Activated CD8-positive, alpha-beta T cell treated with anti-CD3 and anti-CD28 coated beads, Interleukin-2, amount 10 ng/mL, durations not matched to agents 7 days and 5 days (primary cell): ENCODE data around the gene HSPB2. TPM values are rescaled to one million over a fixed set of nuclear protein-coding genes. Genes with fewer than 3 reads are reported as not detected.
"Not testable (repeated sequence)": the region's sequence is repeated elsewhere in the genome, so short reads cannot be mapped to it uniquely, and the experiment has no call there.

Experiments used
- ATAC-seq: fragments of 150-1000 bp; cut with Tn5 transposase; one replicate; pipeline ENCODE4 v1.10.0; 2021; ENCODE audit warnings: moderate library complexity
- CTCF ChIA-PET: fragments of 350-600 bp; sonication (Branson Sonifier 250); formaldehyde crosslinking; loops from one replicate; lab custom pipeline; 2021; ENCODE audit warnings: antibody characterized with exemption; lab: Charles Lee
- POLR2A ChIA-PET: fragments of 350-600 bp; sonication (Branson Sonifier 250); formaldehyde crosslinking; loops from one replicate; lab custom pipeline; 2021; ENCODE audit warnings: antibody characterized with exemption; lab: Charles Lee
- DNase-seq: peaks from one replicate; pipeline ENCODE4 v3.0.0-alpha.2; 2020
- H3K27ac Mint-ChIP-seq: one replicate; pipeline ENCODE4 v1.8.0; 2021; ENCODE audit warnings: mild to moderate bottlenecking, mixed read lengths
- H3K27me3 Mint-ChIP-seq: one replicate; pipeline ENCODE4 v1.8.0; 2021; ENCODE audit warnings: low read depth, mixed read lengths
- H3K36me3 Mint-ChIP-seq: one replicate; pipeline ENCODE4 v1.8.0; 2021; ENCODE audit warnings: low read depth, mixed read lengths
- H3K4me1 Mint-ChIP-seq: one replicate; pipeline ENCODE4 v1.8.0; 2021; ENCODE audit warnings: low read depth, mixed read lengths
- H3K4me3 Mint-ChIP-seq: one replicate; pipeline ENCODE4 v1.8.0; 2021; ENCODE audit warnings: mild to moderate bottlenecking, mixed read lengths
- H3K9me3 Mint-ChIP-seq: one replicate; pipeline ENCODE4 v1.8.0; 2022; ENCODE audit warnings: mixed read lengths; ENCODE audit not compliant: insufficient read depth
- total RNA-seq, 2 experiments: library from RNA; stranded (reverse); gene quantifications; one replicate each; pipeline ENCODE4 v1.2.3, GENCODE V29; 2021

Gene HSPB2
- total RNA-seq, 2 experiments from 2014 or later = not detected

DNA sequence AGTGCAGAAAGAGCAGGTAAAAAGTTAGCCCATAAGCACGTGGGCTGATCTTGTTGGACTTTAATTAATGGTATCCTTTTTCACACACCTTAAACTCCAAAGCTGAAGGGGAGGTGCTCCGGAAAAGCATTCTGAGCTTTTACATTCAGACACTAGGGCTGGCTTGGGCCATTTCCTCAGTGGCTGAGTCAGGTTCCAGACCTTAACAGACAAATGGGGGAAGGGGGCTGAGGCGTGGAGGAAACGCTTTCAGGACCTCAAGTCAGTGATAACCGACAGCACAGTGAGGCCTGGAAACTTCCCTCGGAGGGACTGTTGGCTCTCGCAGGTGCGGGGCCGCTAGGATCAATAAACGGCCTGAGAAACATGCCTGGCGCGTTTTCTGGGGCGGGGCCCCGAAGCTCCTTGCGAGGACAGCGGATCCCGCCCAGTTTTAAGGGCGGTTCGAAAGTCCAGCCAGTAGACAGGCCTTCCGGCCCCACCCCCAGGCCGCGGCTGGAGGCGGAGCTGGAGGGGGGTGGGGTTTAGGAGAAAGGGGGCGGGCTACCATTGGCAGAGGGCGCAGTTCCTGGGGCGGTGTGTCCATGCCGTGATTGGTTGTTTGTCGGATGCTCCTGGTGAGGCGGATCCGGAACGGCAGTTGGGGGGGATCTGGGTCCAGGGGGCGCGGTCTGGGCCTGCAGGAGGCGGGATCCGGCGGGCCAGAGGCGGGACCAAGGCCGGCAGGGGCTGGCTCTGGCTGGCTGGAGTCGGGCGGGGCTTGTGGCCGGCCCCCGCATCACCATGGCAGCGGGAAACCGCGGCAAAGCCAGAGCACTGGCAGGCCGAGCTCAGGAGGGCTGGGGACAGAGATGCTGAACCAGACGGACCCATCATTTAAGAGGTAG, 14.2 kb downstream of the HSPB2 start:
- H3K36me3 Mint-ChIP-seq = no peaks in the 10 kb centered on the region
- DNase-seq (peak; percentile 96), ATAC-seq (peak; percentile 93)
- ChIA-PET POLR2A (interaction anchor here (0.6 to 2.7 kb wide), 18 partner anchors 9 to 354 kb away, joined by 3 to 21 read pairs (median 4); partner anchors contain the start of genes ALG9 and DIXDC1), CTCF (interaction anchor here (0.8 to 13.6 kb wide), 20 partner anchors 9 to 354 kb away, joined by 3 to 261 read pairs (median 5); partner anchors contain the start of genes ALG9 and DIXDC1)
- peaks cover 7% of the 10 kb centered on the region for H3K27me3 Mint-ChIP-seq
- H3K27ac Mint-ChIP-seq = peak overlapping the region; percentile 91
- peak overlapping the region; percentile 82 for H3K4me3 Mint-ChIP-seq
- H3K9me3 Mint-ChIP-seq = no peaks in the 10 kb centered on the region
- peaks cover 16% of the 10 kb centered on the region for H3K4me1 Mint-ChIP-seq

DNA sequence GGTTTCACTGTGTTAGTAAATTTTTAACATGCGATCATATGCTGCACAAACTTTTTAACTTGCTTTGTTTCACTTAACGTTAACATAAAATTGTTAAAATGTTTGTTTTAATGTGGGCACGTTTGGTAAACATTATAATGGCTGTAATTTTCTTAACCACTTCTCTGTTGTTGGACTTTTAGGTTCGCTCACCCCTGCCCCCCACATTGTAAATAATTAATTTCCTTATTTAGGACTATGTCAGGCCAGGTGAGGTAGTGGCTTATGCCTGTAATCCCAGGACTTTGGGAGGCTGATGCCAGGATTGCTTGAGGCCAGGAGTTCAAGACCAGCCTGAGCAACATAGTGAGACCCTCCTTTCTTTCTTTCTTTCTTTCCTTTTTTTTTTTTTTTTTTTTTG, 17.9 kb downstream of the HSPB2 start:
- no peak overlapping the region for H3K4me3 Mint-ChIP-seq
- DNase-seq (no peak), ATAC-seq (no peak)
- CTCF ChIA-PET = interaction anchor here (1.7 to 13.6 kb wide), 3 partner anchors 8 to 48 kb away, joined by 3 to 261 read pairs (median 17); no protein-coding TSS in a partner anchor
- H3K27ac Mint-ChIP-seq = no peak overlapping the region
- H3K36me3 Mint-ChIP-seq = no peaks in the 10 kb centered on the region
- POLR2A ChIA-PET = no interaction called here
- H3K27me3 Mint-ChIP-seq = no peaks in the 10 kb centered on the region
- H3K4me1 Mint-ChIP-seq = peaks cover 22% of the 10 kb centered on the region
- no peaks in the 10 kb centered on the region for H3K9me3 Mint-ChIP-seq

DNA sequence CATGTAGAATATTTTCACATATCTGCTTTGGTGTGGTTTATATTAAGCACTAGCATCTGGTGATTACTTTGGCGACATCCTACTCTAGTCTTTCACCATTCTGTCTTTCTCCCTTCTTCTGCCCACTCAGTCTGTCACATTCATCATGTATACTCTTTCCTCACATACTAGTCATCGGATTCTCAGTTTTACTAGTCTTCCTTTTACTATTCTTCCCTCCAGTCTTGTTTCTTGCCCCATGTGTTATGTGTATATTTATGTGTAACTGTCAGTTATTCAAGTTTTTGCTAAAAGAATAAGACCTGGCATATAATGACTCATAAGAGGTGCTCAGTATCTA, 20.0 kb downstream of the HSPB2 start:
- H3K4me3 Mint-ChIP-seq = no peak overlapping the region
- no peak for ATAC-seq

DNA sequence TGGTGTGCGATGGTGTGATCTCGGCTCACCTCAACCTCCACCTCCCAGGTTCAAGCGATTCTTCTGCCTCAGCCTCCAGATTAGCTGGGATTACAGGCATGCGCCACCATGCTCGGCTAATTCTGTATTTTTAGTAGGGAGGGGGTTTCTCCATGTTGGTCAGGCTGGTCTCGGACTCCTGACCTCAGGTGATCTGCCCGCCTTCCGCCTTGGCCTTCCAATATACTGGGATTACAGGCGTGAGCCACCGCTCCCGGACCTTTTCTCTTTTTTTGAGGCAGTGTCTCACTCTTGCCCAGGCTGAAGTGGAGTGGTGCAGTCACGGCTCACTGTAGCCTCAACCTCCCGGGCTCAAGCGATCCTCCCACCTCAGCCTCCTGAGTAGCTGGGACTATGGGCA, 20.6 kb downstream of the HSPB2 start:
- ATAC-seq, DNase-seq, H3K27ac Mint-ChIP-seq, H3K27me3 Mint-ChIP-seq, H3K9me3 Mint-ChIP-seq, H3K4me3 Mint-ChIP-seq, POLR2A ChIA-PET, H3K36me3 Mint-ChIP-seq: not testable (repeated sequence)
- H3K4me1 Mint-ChIP-seq = peaks cover 26% of the 10 kb centered on the region
- CTCF ChIA-PET = interaction anchor here (1.0 to 13.6 kb wide), 4 partner anchors 26 to 180 kb away, joined by 3 to 261 read pairs (median 6); no protein-coding TSS in a partner anchor

More for the DNA sequence above, 20.0 kb downstream of the HSPB2 start:
- Mint-ChIP-seq H3K27me3 (no peaks in the 10 kb centered on the region), H3K27ac (no peak overlapping the region), H3K4me1 (peaks cover 21% of the 10 kb centered on the region), H3K36me3 (no peaks in the 10 kb centered on the region), H3K9me3 (no peaks in the 10 kb centered on the region)
- ChIA-PET CTCF (interaction anchor here (1.1 to 13.6 kb wide), 8 partner anchors 9 to 348 kb away, joined by 3 to 261 read pairs (median 5); partner anchors contain the start of gene CFAP68), POLR2A (no interaction called here)
- no peak for DNase-seq

DNA sequence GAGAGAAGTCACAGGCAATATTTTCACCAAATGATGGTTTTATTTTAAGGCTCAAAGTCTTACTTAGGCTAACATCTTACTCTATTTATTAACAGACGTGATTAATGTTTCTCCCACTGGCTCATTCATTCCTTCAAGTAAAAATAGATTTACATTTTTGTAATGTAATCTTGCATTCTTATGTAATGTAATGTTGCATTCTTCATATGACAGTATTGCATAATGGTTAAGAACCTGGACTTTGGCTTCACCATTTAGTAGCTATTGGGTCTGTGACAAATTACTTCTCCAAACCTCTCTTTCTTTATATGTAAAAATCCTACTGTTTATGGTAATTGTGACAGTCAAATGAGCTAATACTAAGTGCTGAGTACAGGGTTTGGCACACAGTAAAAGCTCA, 21.3 kb downstream of the HSPB2 start:
- DNase-seq (no peak), ATAC-seq (no peak)
- no peak overlapping the region for H3K4me3 Mint-ChIP-seq
- peaks cover 33% of the 10 kb centered on the region for H3K4me1 Mint-ChIP-seq
- ChIA-PET POLR2A (no interaction called here), CTCF (interaction anchor here (0.6 to 13.6 kb wide), 9 partner anchors 8 to 346 kb away, joined by 3 to 261 read pairs (median 3); no protein-coding TSS in a partner anchor)
- no peaks in the 10 kb centered on the region for H3K9me3 Mint-ChIP-seq
- H3K36me3 Mint-ChIP-seq = no peaks in the 10 kb centered on the region
- H3K27me3 Mint-ChIP-seq = no peaks in the 10 kb centered on the region
- no peak overlapping the region for H3K27ac Mint-ChIP-seq

DNA sequence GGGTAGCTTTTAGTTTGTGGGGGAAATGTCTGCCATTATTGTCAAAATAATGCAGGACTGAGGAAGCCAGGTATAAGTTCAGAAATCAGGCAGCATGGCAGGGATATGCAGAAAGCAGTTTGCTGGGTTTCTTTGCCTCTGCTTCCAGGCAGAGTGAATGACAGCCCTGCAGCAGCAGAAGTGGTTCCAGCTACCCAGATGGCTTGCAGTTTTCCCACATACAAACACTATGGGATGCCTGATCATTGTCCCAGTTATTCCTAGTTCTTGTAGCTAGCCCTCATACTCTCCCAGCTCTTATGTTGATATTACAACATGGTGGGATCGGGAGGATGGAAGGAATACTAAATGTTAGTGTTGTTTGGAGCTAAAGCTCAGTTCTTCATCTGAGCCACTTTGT, 21.8 kb downstream of the HSPB2 start:
- DNase-seq (no peak), ATAC-seq (no peak)
- Mint-ChIP-seq H3K36me3 (no peaks in the 10 kb centered on the region), H3K4me1 (peaks cover 38% of the 10 kb centered on the region), H3K4me3 (no peak overlapping the region), H3K9me3 (no peaks in the 10 kb centered on the region), H3K27ac (no peak overlapping the region), H3K27me3 (no peaks in the 10 kb centered on the region)
- ChIA-PET POLR2A (no interaction called here), CTCF (interaction anchor here (0.6 to 13.6 kb wide), 10 partner anchors 8 to 346 kb away, joined by 3 to 261 read pairs (median 4); no protein-coding TSS in a partner anchor)

DNA sequence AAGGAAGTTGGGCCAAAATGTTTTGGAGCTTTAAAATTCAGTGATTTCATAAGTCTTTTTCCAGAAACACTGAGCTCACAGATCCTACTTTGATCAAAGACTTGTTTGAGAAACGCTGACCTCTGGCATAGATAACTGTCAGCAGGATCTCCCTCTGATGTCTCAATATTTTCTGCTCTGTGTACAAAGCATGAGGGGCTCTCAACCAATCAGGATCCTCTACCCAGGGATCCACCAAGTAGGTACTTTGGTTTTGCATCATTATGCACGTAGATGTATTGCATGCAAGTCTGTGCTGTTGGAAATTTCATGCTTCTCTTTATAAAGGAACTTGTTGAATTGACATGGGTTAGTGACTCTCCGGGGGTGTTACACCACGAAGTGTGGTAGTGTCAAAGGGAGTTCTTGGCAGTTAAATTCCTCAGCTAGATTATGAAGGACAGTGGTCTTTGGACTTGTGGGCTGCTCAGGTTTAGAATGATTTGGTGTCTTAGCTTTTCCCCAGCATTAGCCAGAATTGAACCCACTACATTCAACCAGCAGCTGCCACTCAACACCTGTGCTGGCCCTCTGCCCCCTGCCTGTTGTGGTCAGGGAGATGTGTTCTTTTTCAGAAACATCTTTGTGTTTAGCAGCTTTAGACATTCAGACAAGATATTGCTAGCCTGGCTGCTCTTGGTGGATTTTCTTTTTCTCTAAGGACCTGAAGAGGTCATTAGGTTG, 22.9 kb downstream of the HSPB2 start:
- POLR2A ChIA-PET = interaction anchor here (1.4 to 1.6 kb wide), 3 partner anchors 9 to 139 kb away, joined by 3 to 7 read pairs (median 4); partner anchors contain the start of gene ALG9
- Mint-ChIP-seq H3K27ac (no peak overlapping the region), H3K4me3 (peak overlapping the region; percentile 79), H3K27me3 (no peaks in the 10 kb centered on the region), H3K36me3 (no peaks in the 10 kb centered on the region), H3K9me3 (no peaks in the 10 kb centered on the region), H3K4me1 (peaks cover 39% of the 10 kb centered on the region)
- CTCF ChIA-PET = interaction anchor here (1.1 to 13.6 kb wide), 8 partner anchors 9 to 345 kb away, joined by 3 to 261 read pairs (median 5); no protein-coding TSS in a partner anchor
- no peak for ATAC-seq
- no peak for DNase-seq

DNA sequence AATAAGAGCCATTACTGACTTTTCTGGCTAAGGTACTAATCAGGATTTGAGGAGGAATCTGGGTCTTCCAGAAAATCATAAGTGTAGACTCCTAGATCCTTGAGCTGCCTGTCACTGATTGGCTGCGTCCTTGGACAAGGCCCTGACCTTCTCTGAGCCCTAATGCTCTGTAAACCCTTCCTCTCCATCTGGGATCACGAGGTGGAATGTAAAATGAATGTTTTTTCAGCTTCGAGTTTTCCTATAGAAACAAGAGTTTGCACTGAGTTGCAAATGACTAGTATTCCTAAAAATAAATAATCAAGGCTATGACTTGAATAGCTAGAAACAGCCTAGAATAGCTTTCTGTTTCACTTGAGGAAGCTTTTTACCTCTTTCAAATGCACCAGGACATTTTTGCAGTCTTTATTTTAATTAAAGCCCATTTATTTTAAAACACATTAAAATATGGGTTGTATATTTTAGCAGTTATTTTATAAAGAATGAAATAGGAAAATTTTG, 23.6 kb downstream of the HSPB2 start:
- ChIA-PET POLR2A (interaction anchor here (0.7 to 1.6 kb wide), 5 partner anchors 9 to 170 kb away, joined by 3 to 7 read pairs (median 4); partner anchors contain the start of gene ALG9), CTCF (interaction anchor here (1.1 to 13.6 kb wide), 7 partner anchors 10 to 344 kb away, joined by 3 to 261 read pairs (median 5); no protein-coding TSS in a partner anchor)
- DNase-seq = no peak
- no peak overlapping the region for H3K27ac Mint-ChIP-seq
- peaks cover 39% of the 10 kb centered on the region for H3K4me1 Mint-ChIP-seq
- no peaks in the 10 kb centered on the region for H3K36me3 Mint-ChIP-seq
- ATAC-seq = no peak
- no peaks in the 10 kb centered on the region for H3K27me3 Mint-ChIP-seq
- H3K4me3 Mint-ChIP-seq = peak overlapping the region; percentile 79
- no peaks in the 10 kb centered on the region for H3K9me3 Mint-ChIP-seq

DNA sequence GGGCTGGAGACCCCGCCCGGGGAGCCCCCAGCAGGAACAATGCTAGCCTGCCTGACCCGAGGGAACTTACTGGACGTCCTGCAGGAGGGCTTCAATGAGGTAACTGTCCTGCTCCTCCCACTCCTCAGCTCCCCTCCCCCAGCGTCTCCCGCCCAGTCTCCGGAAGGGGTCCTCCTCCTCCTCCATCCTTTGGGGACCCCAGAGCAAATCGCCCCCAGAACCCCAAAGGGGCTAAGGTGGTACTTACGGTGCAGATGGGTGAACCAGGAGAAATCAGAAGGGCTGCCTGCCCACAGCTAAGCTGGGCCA, 24.9 kb downstream of the HSPB2 start:
- no peaks in the 10 kb centered on the region for H3K27me3 Mint-ChIP-seq
- peak overlapping the region; percentile 71 for H3K4me3 Mint-ChIP-seq
- DNase-seq (no peak), ATAC-seq (peak; percentile 6)
- peak overlapping the region; percentile 19 for H3K27ac Mint-ChIP-seq
- H3K36me3 Mint-ChIP-seq = no peaks in the 10 kb centered on the region
- H3K4me1 Mint-ChIP-seq = peaks cover 39% of the 10 kb centered on the region
- H3K9me3 Mint-ChIP-seq = no peaks in the 10 kb centered on the region
- ChIA-PET POLR2A (interaction anchor here (0.6 to 2.3 kb wide), 2 partner anchors 11 to 27 kb away, joined by 3 to 17 read pairs; no protein-coding TSS in a partner anchor), CTCF (interaction anchor here (1.0 to 13.6 kb wide), 7 partner anchors 8 to 87 kb away, joined by 3 to 261 read pairs (median 5); no protein-coding TSS in a partner anchor)

DNA sequence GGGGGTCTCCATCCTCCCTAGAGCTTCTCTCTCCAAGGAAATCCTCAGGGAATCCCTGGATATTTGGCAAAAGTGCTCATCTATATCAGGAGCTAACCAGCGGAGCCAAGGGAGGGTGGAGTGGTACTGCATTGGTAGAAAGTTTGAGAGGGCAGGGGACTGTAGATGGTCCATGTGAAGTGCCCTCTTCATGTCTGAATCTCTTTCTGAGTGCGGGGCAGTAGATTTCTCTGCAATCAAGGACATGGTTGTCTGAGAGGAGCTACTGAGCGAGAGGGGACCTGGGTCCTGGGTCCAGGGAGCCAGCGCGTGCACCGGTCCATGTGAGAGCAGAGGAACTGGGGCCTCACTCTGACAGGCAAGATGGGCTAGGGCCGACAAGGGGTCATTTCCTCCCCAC, 25.3 kb downstream of the HSPB2 start:
- Mint-ChIP-seq H3K9me3 (no peaks in the 10 kb centered on the region), H3K4me1 (peaks cover 36% of the 10 kb centered on the region)
- POLR2A ChIA-PET = interaction anchor here (0.6 to 2.3 kb wide), 3 partner anchors 11 to 35 kb away, joined by 3 to 17 read pairs (median 3); no protein-coding TSS in a partner anchor

More for the DNA sequence above, 25.3 kb downstream of the HSPB2 start:
- ATAC-seq (no peak), DNase-seq (no peak)
- Mint-ChIP-seq H3K27ac (peak overlapping the region; percentile 19), H3K27me3 (no peaks in the 10 kb centered on the region), H3K4me3 (peak overlapping the region; percentile 71), H3K36me3 (no peaks in the 10 kb centered on the region)
- CTCF ChIA-PET = interaction anchor here (1.0 to 13.6 kb wide), 8 partner anchors 9 to 86 kb away, joined by 3 to 261 read pairs (median 4); no protein-coding TSS in a partner anchor
